ENCODE measurements around the gene ELP2. TPM values are rescaled to one million over a fixed set of nuclear protein-coding genes. Genes with fewer than 3 reads are reported as not detected.

The ELP2 gene
- total and polyA plus RNA-seq, 9 of the 15 experiments (the other 6 are each of a cell fraction or from before 2014, with no cell fraction given): 76.8 to 192 (median 140) TPM

DNA sequence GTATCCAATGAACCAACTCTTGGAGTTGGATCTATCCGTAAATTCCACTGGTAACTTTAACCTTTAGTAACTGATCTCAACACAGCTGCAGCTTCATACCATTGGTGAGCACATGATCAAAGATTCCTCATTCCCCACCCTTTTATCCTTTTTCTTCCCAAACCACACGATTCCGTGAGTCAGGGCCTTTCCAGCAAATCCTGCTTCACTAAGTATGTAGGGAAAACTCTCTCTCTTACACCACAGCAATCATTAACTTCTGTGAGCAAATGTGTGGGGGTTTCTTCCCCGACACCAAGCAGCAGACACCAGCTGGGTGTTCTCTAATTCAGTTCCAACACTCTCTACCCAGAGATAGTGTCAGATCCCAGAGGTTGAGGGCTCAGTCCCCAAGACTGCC, 23.5 kb downstream of the ELP2 start:
- intact Hi-C loops (cut with micrococcal nuclease) (no loop called here), in situ Hi-C loops (cut with MboI) (no loop called here)
- ATAC-seq: no peak
- Histone ChIP-seq H3K4me3 (no peak overlapping the region), H3K9me1 (ENCODE audit: control insufficient read depth, insufficient read depth, low read length) (no peaks in the 10 kb centered on the region), H3K79me2 (ENCODE audit: control insufficient read depth, insufficient read depth, low read length) (no peaks in the 10 kb centered on the region; the same call in 2 of the 3 replicates), H3K27me3 (ENCODE audit: control insufficient read depth in 2 of 2, insufficient read depth in 2 of 2, low read length in 2 of 2) (no peaks in the 10 kb centered on the region), H4K20me1 (replicated peaks; ENCODE audit: control insufficient read depth, insufficient read depth, low read length) (no peaks in the 10 kb centered on the region), H3K9ac (ENCODE audit: insufficient read depth in 1 of 2, low read depth in 2 of 2, low read length in 2 of 2) (no peak overlapping the region), H2AFZ (ENCODE audit: low read depth, low read length) (no peak overlapping the region), H3K4me1 (replicated peaks in 1 of 2; ENCODE audit: control insufficient read depth in 2 of 2, insufficient read depth in 2 of 2, low read length in 2 of 2) (no peaks in the 10 kb centered on the region), H3K27ac (ENCODE audit: extremely low read depth, low read depth, low read length) (no peak overlapping the region), H3K4me2 (ENCODE audit: insufficient read depth, low read length) (no peak overlapping the region), H3K36me3 (ENCODE audit: control insufficient read depth, insufficient read depth, low read length) (peaks cover 98% of the 10 kb centered on the region), H3K9me3 (replicated peaks; ENCODE audit: control insufficient read depth, insufficient read depth, low read depth, low read length) (no peaks in the 10 kb centered on the region)
- FAIRE-seq: no peak
- ChIA-PET CTCF (ENCODE audit: low intra/inter-chr PET ratio) (no interaction called here), POLR2A (interaction anchor here (0.6 to 1.4 kb wide), 3 partner anchors 9 to 44 kb away, joined by 3 to 4 read pairs (median 4); no protein-coding TSS in a partner anchor)
- no peak for DNase-seq (ENCODE audit: extremely low read depth in 1 of 4, low spot score in 3 of 4)
- 91% methylated on average over 4 of the region's 4 CpGs for WGBS (ENCODE audit: insufficient coverage, low coverage, missing lambda C conversion rate)
- no peak for TF ChIP-seq ZNF444 (CRISPR knock-in tag; IDR thresholded peaks at IDR 0.05)
- no peak for TF ChIP-seq NONO (IDR thresholded peaks at IDR 0.05; ENCODE audit: low read depth in 2 of 2, low read length in 1 of 2)
- no peak for TF ChIP-seq PTRF (tag; IDR thresholded peaks at IDR 0.05)
- BruUV-seq (replicated peaks): no TSS peak

- Histone ChIP-seq H3K79me2 (ENCODE audit: control insufficient read depth, insufficient read depth, low read length) (no peaks in the 10 kb centered on the region), H2AFZ (ENCODE audit: low read depth, low read length) (no peak overlapping the region), H3K4me1 (replicated peaks in 1 of 2; ENCODE audit: control insufficient read depth in 2 of 2, insufficient read depth in 2 of 2, low read length in 2 of 2) (no peaks in the 10 kb centered on the region), H3K9me3 (replicated peaks; ENCODE audit: control insufficient read depth, insufficient read depth, low read depth, low read length) (no peaks in the 10 kb centered on the region), H3K9me1 (ENCODE audit: control insufficient read depth, insufficient read depth, low read length) (no peaks in the 10 kb centered on the region), H3K27ac (ENCODE audit: extremely low read depth, low read depth, low read length) (no peak overlapping the region), H3K36me3 (ENCODE audit: control insufficient read depth, insufficient read depth, low read length) (peaks cover 98% of the 10 kb centered on the region), H3K9ac (ENCODE audit: insufficient read depth in 1 of 2, low read depth in 2 of 2, low read length in 2 of 2) (no peak overlapping the region), H3K27me3 (ENCODE audit: control insufficient read depth in 2 of 2, insufficient read depth in 2 of 2, low read length in 2 of 2) (no peaks in the 10 kb centered on the region), H3K4me2 (ENCODE audit: insufficient read depth, low read length) (no peak overlapping the region), H3K4me3 (no peak overlapping the region), H4K20me1 (replicated peaks; ENCODE audit: control insufficient read depth, insufficient read depth, low read length) (no peaks in the 10 kb centered on the region)
- no TSS peak for BruUV-seq (replicated peaks)
- CTCF ChIA-PET (ENCODE audit: low intra/inter-chr PET ratio): no interaction called here
- no peak for ATAC-seq
- POLR2A ChIA-PET: interaction anchor here (0.6 to 1.4 kb wide), 3 partner anchors 10 to 44 kb away, joined by 4 read pairs; no protein-coding TSS in a partner anchor
- DNase-seq (ENCODE audit: extremely low read depth in 1 of 4, low spot score in 3 of 4): no peak
- no peak for FAIRE-seq
- intact Hi-C loops (cut with micrococcal nuclease): no loop called here
- in situ Hi-C loops (cut with MboI): no loop called here
- 45% methylated on average over 2 of the region's 2 CpGs for WGBS (ENCODE audit: insufficient coverage, low coverage, missing lambda C conversion rate)
- no peak for TF ChIP-seq TCF7L2 (IDR thresholded peaks at IDR 0.05; ENCODE audit: low read depth, low read length)
- TF ChIP-seq, protein P1, sequence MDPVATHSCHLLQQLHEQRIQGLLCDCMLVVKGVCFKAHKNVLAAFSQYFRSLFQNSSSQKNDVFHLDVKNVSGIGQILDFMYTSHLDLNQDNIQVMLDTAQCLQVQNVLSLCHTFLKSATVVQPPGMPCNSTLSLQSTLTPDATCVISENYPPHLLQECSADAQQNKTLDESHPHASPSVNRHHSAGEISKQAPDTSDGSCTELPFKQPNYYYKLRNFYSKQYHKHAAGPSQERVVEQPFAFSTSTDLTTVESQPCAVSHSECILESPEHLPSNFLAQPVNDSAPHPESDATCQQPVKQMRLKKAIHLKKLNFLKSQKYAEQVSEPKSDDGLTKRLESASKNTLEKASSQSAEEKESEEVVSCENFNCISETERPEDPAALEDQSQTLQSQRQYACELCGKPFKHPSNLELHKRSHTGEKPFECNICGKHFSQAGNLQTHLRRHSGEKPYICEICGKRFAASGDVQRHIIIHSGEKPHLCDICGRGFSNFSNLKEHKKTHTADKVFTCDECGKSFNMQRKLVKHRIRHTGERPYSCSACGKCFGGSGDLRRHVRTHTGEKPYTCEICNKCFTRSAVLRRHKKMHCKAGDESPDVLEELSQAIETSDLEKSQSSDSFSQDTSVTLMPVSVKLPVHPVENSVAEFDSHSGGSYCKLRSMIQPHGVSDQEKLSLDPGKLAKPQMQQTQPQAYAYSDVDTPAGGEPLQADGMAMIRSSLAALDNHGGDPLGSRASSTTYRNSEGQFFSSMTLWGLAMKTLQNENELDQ (CRISPR knock-in tag; IDR thresholded peaks at IDR 0.05; ENCODE audit: borderline replicate concordance): no peak
- TF ChIP-seq ATF7 (IDR thresholded peaks at IDR 0.05): no peak
- TF ChIP-seq CGGBP1 (CRISPR knock-in tag; IDR thresholded peaks at IDR 0.05): no peak
- TF ChIP-seq BRF1 (IDR thresholded peaks at IDR 0.05; ENCODE audit: borderline replicate concordance, extremely low read depth, insufficient read length): no peak
- TF ChIP-seq SPI1 (IDR thresholded peaks at IDR 0.05; ENCODE audit: borderline replicate concordance, low read depth, low read length): no peak
- no peak for TF ChIP-seq SMAD2 (IDR thresholded peaks at IDR 0.05; ENCODE audit: low read depth, low read length)
- TF ChIP-seq IRF2 (CRISPR knock-in tag; IDR thresholded peaks at IDR 0.05): no peak
- TF ChIP-seq CXXC5 (CRISPR knock-in tag; IDR thresholded peaks at IDR 0.05): no peak
- TF ChIP-seq ZBTB8A (IDR thresholded peaks at IDR 0.05; ENCODE audit: partially characterized antibody): no peak
- TF ChIP-seq GTF2E2 (tag; IDR thresholded peaks at IDR 0.05): no peak
- no peak for TF ChIP-seq ZNF239 (CRISPR knock-in tag; IDR thresholded peaks at IDR 0.05)
- TF ChIP-seq TSC22D4 (tag; IDR thresholded peaks at IDR 0.05): no peak
These were observed 24.1 kb downstream of the ELP2 start for GRCh38 chr18:36153771-36154170.

All from K562 (cell line).